Subcutaneous abdominal adipose tissue (tissue), 5 donors: ENCODE results near the gene ALG9.
"Not testable (repeated sequence)": the region's sequence is repeated elsewhere in the genome, so short reads cannot be mapped to it uniquely, and the experiment has no call there.

ENCODE experiments used
- H3K27ac ChIP-seq: one replicate; pipeline ENCODE4 v1.7.0; 2013; ENCODE audit warnings: low read depth, mild to moderate bottlenecking, inconsistent platforms, low read length, moderate library complexity
- H3K27me3 ChIP-seq, 5 donors: one replicate each; pipeline ENCODE4 v1.7.0; 2013; ENCODE audit warnings: low read length in 5 of 5, inconsistent platforms in 1 of 5; ENCODE audit not compliant: control insufficient read depth in 5 of 5, insufficient read depth in 4 of 5
- H3K36me3 ChIP-seq, 5 donors: one replicate each; pipeline ENCODE4 v1.7.0; 2013; ENCODE audit warnings: low read length in 5 of 5; ENCODE audit not compliant: control insufficient read depth in 5 of 5, insufficient read depth in 5 of 5
- H3K4me1 ChIP-seq, 5 donors: one replicate each; pipeline ENCODE4 v1.7.0; 2013; ENCODE audit warnings: low read length in 5 of 5, mild to moderate bottlenecking in 3 of 5, moderate library complexity in 1 of 5; ENCODE audit not compliant: control insufficient read depth in 5 of 5, insufficient read depth in 5 of 5
- H3K4me3 ChIP-seq, 5 donors: one replicate each; pipeline ENCODE4 v1.7.0; 2013; ENCODE audit warnings: low read length in 5 of 5, low read depth in 1 of 5
- H3K9ac ChIP-seq, 5 donors: one replicate each; pipeline ENCODE4 v1.7.0; 2013; ENCODE audit warnings: low read length in 5 of 5, mild to moderate bottlenecking in 4 of 5, moderate library complexity in 3 of 5
- H3K9me3 ChIP-seq, 5 donors: one replicate each; pipeline ENCODE4 v1.7.0; 2013; ENCODE audit warnings: low read length in 5 of 5; ENCODE audit not compliant: control insufficient read depth in 5 of 5
- donor health status: healthy.
- donor health status: healthy.
- donor health status: healthy.
- donor health status: healthy.
- donor health status: healthy.

ALG9 gene

DNA sequence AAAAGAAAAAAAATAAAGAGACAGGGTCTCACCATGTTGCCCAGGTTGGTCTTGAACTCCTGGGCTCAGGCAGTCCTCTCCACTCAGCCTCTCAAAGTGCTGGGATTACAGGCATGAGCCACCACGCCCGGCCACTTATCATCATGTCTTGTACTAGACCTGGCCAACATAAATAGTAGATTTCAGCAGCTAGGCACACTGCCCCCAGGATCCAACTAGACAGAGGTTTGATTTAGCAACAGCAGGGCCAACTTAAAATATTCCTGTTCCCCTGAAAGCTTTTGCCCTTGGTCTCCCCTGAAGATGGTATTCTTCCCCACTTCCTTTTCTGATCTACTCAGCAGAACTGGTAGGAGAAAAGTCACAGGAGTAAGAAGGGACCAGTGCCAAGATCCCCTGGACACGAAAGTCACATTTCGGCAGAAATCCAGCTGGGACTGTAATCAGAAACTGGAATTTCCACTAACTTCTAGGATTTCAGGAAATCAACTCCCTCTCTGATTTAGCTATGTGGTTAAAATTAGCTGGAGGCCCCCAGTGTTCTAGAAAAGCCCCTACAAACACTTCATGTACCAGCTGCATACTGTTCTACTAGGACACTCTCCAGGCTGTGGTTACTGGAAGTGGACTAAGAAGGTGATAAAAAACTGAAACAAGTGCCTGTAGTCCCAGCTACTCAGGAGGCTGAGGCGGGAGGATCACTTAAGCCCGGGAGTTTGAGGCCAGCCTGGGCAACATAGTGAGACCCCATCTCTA is 96.2 kb downstream of the ALG9 start:
- no peaks in the 10 kb centered on the region for H3K27me3 ChIP-seq
- no peaks in the 10 kb centered on the region for H3K36me3 ChIP-seq
- no peaks in the 10 kb centered on the region for H3K9me3 ChIP-seq
- peak overlapping the region in 3 of 5 donors; percentile 10 to 62 (median 42) for H3K9ac ChIP-seq
- H3K4me3 ChIP-seq = no peak overlapping the region
- H3K27ac ChIP-seq = peak overlapping the region; percentile 81
- H3K4me1 ChIP-seq = peaks cover 4 to 37% (median 18%) of the 10 kb centered on the region in 5 donors

- no peak overlapping the region for H3K4me3 ChIP-seq
- peaks cover 4 to 32% (median 14%) of the 10 kb centered on the region in 5 donors for H3K4me1 ChIP-seq
- H3K9me3 ChIP-seq = no peaks in the 10 kb centered on the region
- H3K27ac ChIP-seq = no peak overlapping the region
- peak overlapping the region in 1 of 5 donors; percentile 45 for H3K9ac ChIP-seq
- H3K36me3 ChIP-seq = no peaks in the 10 kb centered on the region
- H3K27me3 ChIP-seq = no peaks in the 10 kb centered on the region
Measured at GRCh38 chr11:111772535-111772934, 98.8 kb downstream of the ALG9 start.

DNA sequence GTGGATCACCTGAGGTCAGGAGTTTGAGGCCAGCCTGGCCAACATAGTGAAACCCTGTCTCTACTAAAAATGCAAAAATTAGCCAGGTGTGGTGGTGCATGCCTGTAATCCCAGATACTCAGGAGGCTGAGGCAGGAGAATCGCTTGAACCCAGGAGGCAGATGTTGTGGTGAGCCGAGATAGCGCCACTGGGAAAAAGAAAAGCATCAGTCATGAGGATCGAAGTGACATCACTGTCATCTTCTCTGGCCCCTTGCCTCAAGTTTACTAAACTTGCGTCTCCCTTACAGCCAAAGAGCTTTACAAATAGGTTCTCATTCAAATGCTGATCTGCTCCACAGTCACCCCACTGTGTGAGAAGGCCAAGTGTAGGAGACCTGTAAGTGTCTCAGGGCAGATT is 100.2 kb downstream of the ALG9 start:
- not testable (repeated sequence) for H3K9me3 ChIP-seq, H3K27ac ChIP-seq, H3K27me3 ChIP-seq, H3K36me3 ChIP-seq, H3K4me3 ChIP-seq, H3K9ac ChIP-seq
- peaks cover 7 to 30% (median 21%) of the 10 kb centered on the region in 5 donors for H3K4me1 ChIP-seq

- Histone ChIP-seq H3K36me3 (no peaks in the 10 kb centered on the region), H3K27me3 (no peaks in the 10 kb centered on the region), H3K4me1 (peaks cover 7 to 29% (median 21%) of the 10 kb centered on the region in 5 donors), H3K27ac (no peak overlapping the region), H3K4me3 (no peak overlapping the region), H3K9ac (no peak overlapping the region), H3K9me3 (no peaks in the 10 kb centered on the region)
Measured at GRCh38 chr11:111770581-111771134, 100.7 kb downstream of the ALG9 start.

DNA sequence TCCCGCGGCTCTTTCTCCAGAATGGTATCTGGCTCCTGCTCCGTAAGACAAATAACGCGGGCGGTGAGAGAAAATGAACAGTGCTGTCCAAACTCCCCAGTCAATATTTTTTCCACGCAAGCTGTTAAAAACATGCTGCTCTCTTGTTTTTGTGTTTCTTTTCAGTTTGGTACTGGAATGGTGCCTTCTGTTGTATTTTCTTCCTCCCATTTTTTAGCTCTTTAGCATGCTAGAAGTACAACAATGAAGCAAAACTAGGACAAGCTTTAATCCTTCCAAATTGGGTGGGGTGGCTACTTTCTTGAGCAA is 104.6 kb downstream of the ALG9 start:
- H3K4me1 ChIP-seq = peaks cover 3 to 50% (median 45%) of the 10 kb centered on the region in 5 donors
- peak overlapping the region; percentile 98 for H3K27ac ChIP-seq
- peak overlapping the region; percentile 93 to 97 (median 97) for H3K4me3 ChIP-seq
- no peaks in the 10 kb centered on the region for H3K27me3 ChIP-seq
- no peaks in the 10 kb centered on the region for H3K9me3 ChIP-seq
- H3K36me3 ChIP-seq = peaks cover 12 to 28% (median 16%) of the 10 kb centered on the region in 5 donors
- peak overlapping the region; percentile 81 to 95 (median 95) for H3K9ac ChIP-seq

DNA sequence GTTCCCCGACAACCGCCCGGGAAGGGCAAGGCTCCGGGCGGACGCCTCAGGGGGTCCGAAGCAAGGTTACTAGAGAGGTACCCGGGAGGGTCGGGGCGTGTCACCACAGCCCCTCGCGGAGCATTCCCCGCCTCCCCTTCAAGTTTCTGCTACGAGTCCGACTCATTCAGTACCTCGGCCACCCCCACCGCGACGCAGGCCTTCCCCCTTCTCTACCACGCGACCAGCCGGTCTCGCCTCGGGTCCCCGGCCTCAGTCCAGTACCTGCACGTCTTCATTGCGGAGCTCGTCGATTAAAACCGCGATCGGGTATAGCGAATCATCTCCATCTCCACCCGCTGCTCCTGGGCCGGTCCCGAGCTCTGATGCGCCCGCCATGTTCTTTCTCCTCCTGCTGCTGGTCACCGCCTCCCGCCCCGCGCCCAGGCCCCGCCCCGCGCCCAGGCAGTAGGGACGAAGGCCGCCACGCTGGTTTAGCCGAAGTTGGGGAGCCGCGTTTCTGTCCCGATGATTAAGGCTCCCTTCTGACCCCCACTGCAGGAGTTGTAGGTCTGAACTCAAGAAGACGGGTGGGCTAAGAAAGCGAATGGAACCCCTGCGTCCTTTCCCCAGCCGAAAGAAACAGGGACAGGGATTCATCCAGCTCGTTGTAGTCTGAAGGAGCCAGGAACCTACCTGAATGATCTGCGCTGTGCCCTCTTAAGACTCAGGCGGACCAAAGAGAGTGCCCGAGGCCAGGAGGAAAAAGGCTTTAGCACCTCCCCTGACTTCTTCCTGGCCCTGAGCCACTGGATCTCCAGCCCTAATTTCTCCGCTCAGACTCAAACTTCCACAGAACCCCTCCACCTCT is 105.2 kb downstream of the ALG9 start, which contains the start of gene PPP2R1B:
TSS of gene PPP2R1B (minus strand) at position 406 of the 850 bp plus-strand sequence. CDS start at position 378, 28 bp downstream.
- H3K36me3 ChIP-seq = peaks cover 14 to 34% (median 21%) of the 10 kb centered on the region in 5 donors
- peak within 1 kb of the TSS; percentile 98 for H3K27ac ChIP-seq
- peak within 1 kb of the TSS; percentile 93 to 97 (median 97) for H3K4me3 ChIP-seq
- peak within 1 kb of the TSS; percentile 94 to 98 (median 95) for H3K9ac ChIP-seq
- no peaks in the 10 kb centered on the region for H3K27me3 ChIP-seq
- no peaks in the 10 kb centered on the region for H3K9me3 ChIP-seq
- H3K4me1 ChIP-seq = peaks cover 3 to 55% (median 51%) of the 10 kb centered on the region in 5 donors

DNA sequence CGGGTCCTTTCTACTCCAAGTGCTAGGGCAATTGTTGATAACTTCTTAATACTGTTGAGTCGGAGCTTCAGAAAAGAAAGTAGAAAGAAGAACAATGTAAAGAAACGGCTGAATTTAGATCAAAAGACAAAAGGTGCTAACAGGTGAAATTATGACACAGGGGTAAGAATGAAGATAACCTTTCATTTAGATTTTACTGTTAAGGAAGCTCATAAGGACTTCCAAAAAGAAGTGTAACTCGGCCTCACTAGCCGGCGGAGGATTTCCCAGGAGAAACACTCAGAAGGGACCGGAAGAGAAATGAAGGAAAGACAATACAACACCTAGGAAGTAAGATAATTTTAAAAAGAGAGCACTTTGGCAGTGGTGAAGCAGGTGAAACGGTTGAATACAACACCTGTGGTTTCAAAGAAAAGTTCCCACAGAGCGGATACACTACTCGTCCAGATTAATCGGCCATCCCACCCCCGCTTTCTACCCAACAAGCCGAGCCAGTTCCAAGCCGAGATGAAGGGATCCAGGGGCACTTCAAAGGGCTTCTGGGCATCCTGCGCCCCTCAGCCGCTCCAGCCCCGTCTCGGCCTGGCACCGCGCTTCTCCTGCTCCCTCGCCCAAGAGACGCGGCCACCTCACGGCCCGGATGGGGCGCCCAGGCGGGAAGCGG is 105.9 kb downstream of the ALG9 start:
- Histone ChIP-seq H3K9me3 (no peaks in the 10 kb centered on the region), H3K4me1 (peaks cover 3 to 62% (median 58%) of the 10 kb centered on the region in 5 donors), H3K27ac (peak overlapping the region; percentile 98), H3K4me3 (peak overlapping the region; percentile 85 to 97 (median 97)), H3K36me3 (peaks cover 20 to 42% (median 29%) of the 10 kb centered on the region in 5 donors), H3K9ac (peak overlapping the region; percentile 94 to 98 (median 95)), H3K27me3 (no peaks in the 10 kb centered on the region)

DNA sequence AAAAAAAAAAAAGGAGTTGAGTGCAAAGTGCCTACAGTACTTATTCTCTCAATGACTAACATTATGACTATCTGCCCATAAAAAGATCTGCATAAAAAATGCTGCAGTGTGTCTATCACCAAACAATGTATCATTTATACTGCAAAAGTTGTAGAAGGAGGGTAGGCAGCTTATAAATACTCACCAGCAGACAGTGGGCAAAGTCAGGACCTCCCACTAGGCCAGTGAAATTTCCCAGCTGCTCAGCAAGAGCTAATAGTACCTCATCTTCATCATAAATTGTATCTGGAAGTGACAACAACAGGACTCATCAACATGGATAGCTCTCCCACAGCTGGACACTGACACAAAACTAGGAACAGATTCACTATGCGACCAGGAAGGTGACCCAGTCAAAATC is 106.8 kb downstream of the ALG9 start:
- peaks cover 26 to 50% (median 36%) of the 10 kb centered on the region in 5 donors for H3K36me3 ChIP-seq
- peaks cover 4 to 71% (median 67%) of the 10 kb centered on the region in 5 donors for H3K4me1 ChIP-seq
- peak overlapping the region; percentile 85 to 97 (median 97) for H3K4me3 ChIP-seq
- H3K9me3 ChIP-seq = no peaks in the 10 kb centered on the region
- peak overlapping the region; percentile 98 for H3K27ac ChIP-seq
- H3K9ac ChIP-seq = peak overlapping the region; percentile 94 to 98 (median 95)
- H3K27me3 ChIP-seq = no peaks in the 10 kb centered on the region

GRCh38 chr11:111762981-111763643 is 108.3 kb downstream of the ALG9 start:
- peak overlapping the region; percentile 15 to 97 (median 97) for H3K4me3 ChIP-seq
- H3K36me3 ChIP-seq = peaks cover 34 to 64% (median 44%) of the 10 kb centered on the region in 5 donors
- no peaks in the 10 kb centered on the region for H3K27me3 ChIP-seq
- no peaks in the 10 kb centered on the region for H3K9me3 ChIP-seq
- H3K4me1 ChIP-seq = peaks cover 4 to 82% (median 74%) of the 10 kb centered on the region in 5 donors
- peak overlapping the region; percentile 98 for H3K27ac ChIP-seq
- peak overlapping the region in 3 of 5 donors; percentile 94 to 98 (median 95) for H3K9ac ChIP-seq
